ENCODE data around the gene STAT5B. TPM values are rescaled to one million over a fixed set of nuclear protein-coding genes. Genes with fewer than 3 reads are reported as not detected.
A peak's percentile ranks its signal among the peaks of the same experiment; 100 is the strongest.

Gene STAT5B
- polyA plus RNA-seq, 3 donors: 28.5 to 103 (median 47.9) TPM

GRCh38 chr17:42309142-42309541 lies 33.0 kb upstream of the STAT5B start:
- Histone ChIP-seq H3K9me3 (replicated peaks in 1 of 2; ENCODE audit: control insufficient read depth in 1 of 2, insufficient read depth in 1 of 2, low read length in 2 of 2) (no peaks in the 10 kb centered on the region), H3K4me1 (ENCODE audit: control insufficient read depth in 1 of 2, insufficient read depth in 2 of 2, low read length in 2 of 2) (peaks cover 22 to 31% of the 10 kb centered on the region in 2 donors), H4K20me1 (ENCODE audit: insufficient read depth, low read length) (peaks cover 92% of the 10 kb centered on the region), H3K4me2 (replicated peaks; ENCODE audit: extremely low read depth, low read length, poor library complexity, severe bottlenecking) (no peak overlapping the region), H3K79me2 (ENCODE audit: insufficient read depth, low read length) (no peaks in the 10 kb centered on the region), H3K36me3 (replicated peaks in 1 of 2; ENCODE audit: control insufficient read depth in 1 of 2, insufficient read depth in 2 of 2, low read length in 2 of 2) (peaks cover 76 to 83% of the 10 kb centered on the region in 2 donors), H3K27ac (ENCODE audit: low read depth in 1 of 2, low read length in 2 of 2) (no peak overlapping the region), H3K27me3 (ENCODE audit: control insufficient read depth in 2 of 2, insufficient read depth in 2 of 2, low read length in 2 of 2) (no peaks in the 10 kb centered on the region), H3K4me3 (replicated peaks in 1 of 3; ENCODE audit: low read depth in 2 of 3, low read length in 3 of 3) (no peak overlapping the region), H3K9ac (ENCODE audit: insufficient read depth, low read length, poor library complexity, severe bottlenecking) (no peak overlapping the region), H2AFZ (ENCODE audit: insufficient read depth, low read depth, low read length, poor library complexity, severe bottlenecking) (no peak overlapping the region)
- no peak for DNase-seq
- no peak for TF ChIP-seq CTCF (IDR thresholded peaks at IDR 0.05)
- WGBS (ENCODE audit: insufficient coverage): 93% methylated on average over 7 of the region's 9 CpGs
- Mint-ChIP-seq H3K4me1 (peaks cover 27% of the 10 kb centered on the region), H3K36me3 (peaks cover 75 to 87% of the 10 kb centered on the region in 2 donors), H3K27me3 (ENCODE audit: low read depth in 3 of 3) (peaks cover 1 to 4% (median 1%) of the 10 kb centered on the region in 3 donors), H3K4me3 (no peak overlapping the region), H3K9me3 (peaks cover 0 to 3% (median 0%) of the 10 kb centered on the region in 7 donors), H3K27ac (peak overlapping the region in 2 of 7 donors; percentile 21 to 55)
- intact Hi-C loops (cut with micrococcal nuclease): no loop called here

GRCh38 chr17:42308446-42308845 lies 32.3 kb upstream of the STAT5B start:
- Mint-ChIP-seq H3K4me3 (no peak overlapping the region), H3K27ac (peak overlapping the region in 3 of 7 donors; percentile 3 to 66 (median 60)), H3K4me1 (peaks cover 23% of the 10 kb centered on the region), H3K9me3 (peaks cover 0 to 3% (median 0%) of the 10 kb centered on the region in 7 donors), H3K36me3 (peaks cover 75 to 87% of the 10 kb centered on the region in 2 donors), H3K27me3 (ENCODE audit: low read depth in 3 of 3) (peaks cover under 1 to 4% (median 1%) of the 10 kb centered on the region in 3 donors)
- peaks cover 92% of the 10 kb centered on the region for H4K20me1 ChIP-seq (ENCODE audit: insufficient read depth, low read length)
- no peak overlapping the region for H2AFZ ChIP-seq (ENCODE audit: insufficient read depth, low read depth, low read length, poor library complexity, severe bottlenecking)
- TF ChIP-seq CTCF (IDR thresholded peaks at IDR 0.05): no peak
- no CpG with 5 or more reads among the region's 7 CpGs for WGBS (ENCODE audit: insufficient coverage)
- no peak overlapping the region for H3K27ac ChIP-seq (ENCODE audit: low read depth in 1 of 2, low read length in 2 of 2)
- no peak overlapping the region for H3K9ac ChIP-seq (ENCODE audit: insufficient read depth, low read length, poor library complexity, severe bottlenecking)
- intact Hi-C loops (cut with micrococcal nuclease): no loop called here
- no peaks in the 10 kb centered on the region for H3K79me2 ChIP-seq (ENCODE audit: insufficient read depth, low read length)
- no peaks in the 10 kb centered on the region for H3K9me3 ChIP-seq (replicated peaks in 1 of 2; ENCODE audit: control insufficient read depth in 1 of 2, insufficient read depth in 1 of 2, low read length in 2 of 2)
- H3K36me3 ChIP-seq (replicated peaks in 1 of 2; ENCODE audit: control insufficient read depth in 1 of 2, insufficient read depth in 2 of 2, low read length in 2 of 2): peaks cover 76 to 83% of the 10 kb centered on the region in 2 donors
- no peak overlapping the region for H3K4me3 ChIP-seq (replicated peaks in 1 of 3; ENCODE audit: low read depth in 2 of 3, low read length in 3 of 3)
- no peak for DNase-seq
- no peak overlapping the region for H3K4me2 ChIP-seq (replicated peaks; ENCODE audit: extremely low read depth, low read length, poor library complexity, severe bottlenecking)
- H3K27me3 ChIP-seq (ENCODE audit: control insufficient read depth in 2 of 2, insufficient read depth in 2 of 2, low read length in 2 of 2): no peaks in the 10 kb centered on the region
- peaks cover 22 to 30% of the 10 kb centered on the region in 2 donors for H3K4me1 ChIP-seq (ENCODE audit: control insufficient read depth in 1 of 2, insufficient read depth in 2 of 2, low read length in 2 of 2)
